ENCODE results near the gene ANTXR1.

DNA sequence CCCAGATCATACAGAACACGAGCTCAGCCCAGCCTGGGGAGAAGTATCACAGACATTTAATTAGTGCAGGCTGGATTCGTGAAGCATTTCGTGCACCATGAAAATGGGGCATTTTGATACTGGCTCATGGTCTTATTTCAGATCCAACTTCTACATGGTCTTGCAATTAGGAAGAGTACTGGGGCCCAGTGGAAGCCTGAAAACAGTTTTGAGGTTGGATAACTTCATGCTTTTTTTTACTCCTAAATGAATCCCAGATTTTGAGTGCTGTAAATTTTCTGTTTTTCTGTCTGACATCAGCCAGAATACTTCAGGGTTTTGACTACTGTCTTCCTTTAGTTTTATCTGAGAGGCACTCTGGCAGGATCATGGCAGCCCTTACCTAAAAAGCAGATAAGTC, 213.9 kb downstream of the ANTXR1 start:
- no peak for TF ChIP-seq POLR2A (IDR thresholded peaks at IDR 0.05)
- TF ChIP-seq, protein P1, sequence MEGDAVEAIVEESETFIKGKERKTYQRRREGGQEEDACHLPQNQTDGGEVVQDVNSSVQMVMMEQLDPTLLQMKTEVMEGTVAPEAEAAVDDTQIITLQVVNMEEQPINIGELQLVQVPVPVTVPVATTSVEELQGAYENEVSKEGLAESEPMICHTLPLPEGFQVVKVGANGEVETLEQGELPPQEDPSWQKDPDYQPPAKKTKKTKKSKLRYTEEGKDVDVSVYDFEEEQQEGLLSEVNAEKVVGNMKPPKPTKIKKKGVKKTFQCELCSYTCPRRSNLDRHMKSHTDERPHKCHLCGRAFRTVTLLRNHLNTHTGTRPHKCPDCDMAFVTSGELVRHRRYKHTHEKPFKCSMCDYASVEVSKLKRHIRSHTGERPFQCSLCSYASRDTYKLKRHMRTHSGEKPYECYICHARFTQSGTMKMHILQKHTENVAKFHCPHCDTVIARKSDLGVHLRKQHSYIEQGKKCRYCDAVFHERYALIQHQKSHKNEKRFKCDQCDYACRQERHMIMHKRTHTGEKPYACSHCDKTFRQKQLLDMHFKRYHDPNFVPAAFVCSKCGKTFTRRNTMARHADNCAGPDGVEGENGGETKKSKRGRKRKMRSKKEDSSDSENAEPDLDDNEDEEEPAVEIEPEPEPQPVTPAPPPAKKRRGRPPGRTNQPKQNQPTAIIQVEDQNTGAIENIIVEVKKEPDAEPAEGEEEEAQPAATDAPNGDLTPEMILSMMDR (IDR thresholded peaks at IDR 0.05), result no peak
